Activated CD4-positive, alpha-beta T cell treated with anti-CD3 and anti-CD28 coated beads, Interleukin-2, amount 10 ng/mL, durations not matched to agents 24 days and 14 days (primary cell): ENCODE results near the gene TRIM17. TPM values are rescaled to one million over a fixed set of nuclear protein-coding genes. Genes with fewer than 3 reads are reported as not detected.
"Not testable (repeated sequence)": the region's sequence is repeated elsewhere in the genome, so short reads cannot be mapped to it uniquely, and the experiment has no call there.

Source experiments
- DNase-seq: peaks from one replicate; pipeline ENCODE4 v3.0.0; 2022
- H3K27ac Mint-ChIP-seq: one replicate; pipeline ENCODE4 v1.8.0; 2022; ENCODE audit warnings: mild to moderate bottlenecking, mixed read lengths
- H3K27me3 Mint-ChIP-seq: one replicate; pipeline ENCODE4 v1.8.0; 2022; ENCODE audit warnings: mixed read lengths
- H3K36me3 Mint-ChIP-seq: one replicate; pipeline ENCODE4 v1.8.0; 2022; ENCODE audit warnings: low read depth, mild to moderate bottlenecking, mixed read lengths
- H3K4me1 Mint-ChIP-seq: one replicate; pipeline ENCODE4 v1.8.0; 2021; ENCODE audit warnings: mixed read lengths
- H3K4me3 Mint-ChIP-seq: one replicate; pipeline ENCODE4 v1.8.0; 2022; ENCODE audit warnings: mild to moderate bottlenecking, moderate library complexity, mixed read lengths
- H3K9me3 Mint-ChIP-seq: one replicate; pipeline ENCODE4 v1.8.0; 2021; ENCODE audit warnings: mixed read lengths
- intact Hi-C: fragments of 100-400 bp; cut with micrococcal nuclease; formaldehyde crosslinking; loops from one replicate; pipeline ENCODE4 v1.15.1; 2023
- total RNA-seq: library from RNA; stranded (reverse); gene quantifications from 2 replicates; pipeline ENCODE4 v1.2.3, GENCODE V29; 2022

The TRIM17 gene
- total RNA-seq, 1 donor from 2014 or later, result 2.8 TPM

DNA sequence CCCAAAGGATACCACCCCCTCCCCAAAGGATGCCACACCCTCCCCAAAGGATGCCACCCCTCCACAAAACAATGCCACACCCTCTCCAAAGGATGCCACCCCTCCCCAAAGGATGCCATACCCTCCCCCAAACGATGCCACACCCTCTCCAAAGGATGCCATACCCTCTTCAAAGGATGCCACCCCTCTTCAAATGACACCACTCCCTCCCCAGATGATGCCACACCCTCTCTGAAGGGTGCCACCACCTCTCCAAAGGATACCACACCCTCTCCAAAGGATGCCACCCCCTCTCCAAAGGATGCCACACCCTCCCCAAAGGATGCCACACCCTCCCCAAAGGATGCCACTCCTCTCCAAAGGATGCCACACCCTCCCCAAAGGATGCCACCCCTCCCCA, 21.6 kb upstream of the TRIM17 start:
- peaks cover 5% of the 10 kb centered on the region for H3K4me1 Mint-ChIP-seq
- DNase-seq, result no peak
- no peak overlapping the region for H3K4me3 Mint-ChIP-seq
- no peaks in the 10 kb centered on the region for H3K36me3 Mint-ChIP-seq
- no peak overlapping the region for H3K27ac Mint-ChIP-seq
- H3K9me3 Mint-ChIP-seq, result no peaks in the 10 kb centered on the region
- intact Hi-C loops, result no loop called here
- peaks cover 36% of the 10 kb centered on the region for H3K27me3 Mint-ChIP-seq

DNA sequence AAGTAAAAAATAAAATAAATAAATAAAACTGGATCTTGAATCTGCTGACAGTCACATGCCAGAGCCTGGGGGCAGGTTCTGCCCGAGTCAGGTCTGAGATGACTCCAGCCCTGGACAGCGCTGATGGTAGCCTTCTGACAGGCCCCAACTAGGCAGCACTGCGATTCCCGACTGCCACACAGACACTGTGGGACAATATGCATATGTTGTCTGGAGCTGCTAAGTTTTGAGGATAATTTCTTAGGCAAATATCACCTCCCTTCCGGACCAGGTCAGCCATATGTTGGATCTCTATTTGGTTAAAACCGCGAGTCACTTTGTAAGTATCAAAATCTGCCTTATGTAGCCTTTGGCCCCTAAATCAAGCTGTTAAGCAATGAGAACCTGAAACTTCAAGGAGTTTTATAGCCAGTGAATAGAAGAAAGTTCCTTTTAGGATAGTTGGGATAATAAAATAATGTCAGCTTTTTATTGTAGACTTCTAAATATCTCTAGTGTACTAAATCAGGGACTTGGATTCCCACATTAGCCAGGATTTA, 20.8 kb upstream of the TRIM17 start:
- Mint-ChIP-seq H3K4me3 (no peak overlapping the region), H3K27ac (no peak overlapping the region), H3K36me3 (no peaks in the 10 kb centered on the region), H3K4me1 (peaks cover 5% of the 10 kb centered on the region), H3K27me3 (peaks cover 37% of the 10 kb centered on the region), H3K9me3 (no peaks in the 10 kb centered on the region)
- intact Hi-C loops, result no loop called here
- DNase-seq, result no peak

DNA sequence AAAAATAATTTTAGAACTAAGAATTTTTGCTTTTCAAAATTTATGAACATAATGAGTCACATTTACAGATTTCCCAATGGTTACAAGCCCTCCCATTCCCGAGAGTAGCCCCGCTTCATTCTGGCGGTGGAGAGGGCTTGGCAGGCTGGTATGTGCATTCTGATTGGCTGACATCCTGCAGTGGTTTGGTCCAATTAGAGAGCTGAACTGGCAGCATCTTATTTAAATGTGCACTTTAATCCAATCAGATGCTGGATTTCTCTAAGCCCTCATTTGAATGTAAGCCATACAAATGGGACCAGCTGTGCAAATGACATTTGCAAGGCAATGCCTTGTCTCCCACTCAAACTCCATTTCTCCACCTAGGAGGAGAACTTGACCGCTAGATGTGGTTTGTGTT, 18.0 kb upstream of the TRIM17 start:
- no peaks in the 10 kb centered on the region for H3K36me3 Mint-ChIP-seq
- peaks cover 25% of the 10 kb centered on the region for H3K27me3 Mint-ChIP-seq
- H3K4me3 Mint-ChIP-seq, result no peak overlapping the region
- H3K4me1 Mint-ChIP-seq, result peaks cover 5% of the 10 kb centered on the region
- no peak overlapping the region for H3K27ac Mint-ChIP-seq
- no peak for DNase-seq
- H3K9me3 Mint-ChIP-seq, result no peaks in the 10 kb centered on the region
- intact Hi-C loops, result no loop called here

DNA sequence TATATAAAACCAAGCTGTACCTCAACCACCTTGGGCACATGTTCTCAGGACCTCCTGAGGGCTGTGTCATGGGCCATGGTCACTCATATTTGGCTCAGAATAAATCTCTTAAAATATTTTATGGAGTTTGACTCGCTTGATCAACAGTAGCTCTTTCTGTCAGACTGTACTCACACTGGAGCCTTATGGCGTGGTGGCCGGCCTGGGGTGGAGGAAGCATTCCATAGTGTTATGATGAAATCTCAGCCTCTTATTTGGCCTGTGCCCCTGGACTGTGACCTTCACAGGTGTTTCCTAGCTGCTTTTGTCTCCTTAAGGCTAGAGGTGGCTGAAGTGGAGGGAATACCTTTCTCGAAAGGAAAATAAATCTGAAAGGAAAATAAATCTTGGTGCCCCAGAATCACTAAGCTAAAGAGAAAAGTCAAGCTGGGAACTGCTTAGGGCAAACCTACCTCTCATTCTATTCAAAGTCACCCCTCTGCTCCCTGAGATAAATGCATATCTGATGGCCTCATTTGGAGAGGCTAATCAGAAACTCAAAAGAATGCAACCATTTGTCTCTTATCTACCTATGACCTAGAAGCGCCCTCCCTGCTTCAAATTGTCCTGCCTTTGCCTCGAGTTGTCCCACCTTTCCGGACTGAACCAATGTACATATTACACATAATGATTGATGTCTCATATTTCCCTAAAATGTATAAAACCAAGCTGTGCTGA, 16.8 kb upstream of the TRIM17 start:
- H3K9me3 Mint-ChIP-seq, H3K36me3 Mint-ChIP-seq, H3K4me1 Mint-ChIP-seq, intact Hi-C loops, H3K4me3 Mint-ChIP-seq, H3K27ac Mint-ChIP-seq, DNase-seq: not testable (repeated sequence)
- peaks cover 20% of the 10 kb centered on the region for H3K27me3 Mint-ChIP-seq

DNA sequence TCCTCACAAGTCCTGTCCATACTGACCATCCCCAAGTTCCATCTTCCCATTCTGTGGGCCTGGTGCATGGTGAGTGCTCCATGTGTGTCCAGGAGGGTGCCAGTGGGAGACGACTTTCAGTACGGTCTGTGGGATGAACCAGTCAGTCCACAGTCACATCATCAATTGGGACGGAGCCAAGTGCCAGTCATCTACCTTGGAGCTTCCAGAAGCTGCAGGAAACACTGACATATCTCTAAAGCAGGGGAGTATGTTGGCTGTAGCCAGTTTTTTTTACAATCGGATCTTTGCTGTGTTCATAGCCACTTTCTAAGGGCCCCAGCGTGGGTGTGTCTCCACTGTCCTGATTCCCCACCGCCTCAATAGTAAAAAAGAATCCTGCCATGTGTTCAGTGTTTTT, 13.6 kb upstream of the TRIM17 start:
- no peaks in the 10 kb centered on the region for H3K4me1 Mint-ChIP-seq
- no peaks in the 10 kb centered on the region for H3K36me3 Mint-ChIP-seq
- no peaks in the 10 kb centered on the region for H3K9me3 Mint-ChIP-seq
- peaks cover 22% of the 10 kb centered on the region for H3K27me3 Mint-ChIP-seq
- intact Hi-C loops, result no loop called here
- DNase-seq, result no peak
- H3K4me3 Mint-ChIP-seq, result no peak overlapping the region
- H3K27ac Mint-ChIP-seq, result no peak overlapping the region

DNA sequence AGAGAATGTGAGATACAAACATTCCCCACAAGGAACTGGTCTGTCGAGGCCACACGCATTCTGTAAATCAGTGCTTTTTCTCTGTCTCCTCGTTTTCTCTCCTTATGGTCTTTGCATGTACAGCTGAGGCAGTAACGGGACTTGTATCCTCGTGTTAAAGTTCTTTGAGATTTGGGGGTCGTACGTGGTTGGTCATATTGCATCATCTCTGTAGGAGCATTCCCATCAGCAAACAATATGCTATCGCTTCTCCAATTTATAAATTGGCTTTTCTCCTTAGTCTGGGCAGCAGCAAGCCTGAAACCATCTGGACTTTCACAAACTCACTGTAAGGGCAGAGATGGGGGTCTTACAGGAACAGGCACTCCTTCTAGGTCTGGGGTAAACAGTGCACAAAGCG, 13.0 kb upstream of the TRIM17 start:
- H3K4me3 Mint-ChIP-seq, result no peak overlapping the region
- no peaks in the 10 kb centered on the region for H3K4me1 Mint-ChIP-seq
- no peaks in the 10 kb centered on the region for H3K36me3 Mint-ChIP-seq
- H3K27ac Mint-ChIP-seq, result no peak overlapping the region
- intact Hi-C loops, result no loop called here
- no peak for DNase-seq
- peaks cover 18% of the 10 kb centered on the region for H3K27me3 Mint-ChIP-seq
- H3K9me3 Mint-ChIP-seq, result no peaks in the 10 kb centered on the region

DNA sequence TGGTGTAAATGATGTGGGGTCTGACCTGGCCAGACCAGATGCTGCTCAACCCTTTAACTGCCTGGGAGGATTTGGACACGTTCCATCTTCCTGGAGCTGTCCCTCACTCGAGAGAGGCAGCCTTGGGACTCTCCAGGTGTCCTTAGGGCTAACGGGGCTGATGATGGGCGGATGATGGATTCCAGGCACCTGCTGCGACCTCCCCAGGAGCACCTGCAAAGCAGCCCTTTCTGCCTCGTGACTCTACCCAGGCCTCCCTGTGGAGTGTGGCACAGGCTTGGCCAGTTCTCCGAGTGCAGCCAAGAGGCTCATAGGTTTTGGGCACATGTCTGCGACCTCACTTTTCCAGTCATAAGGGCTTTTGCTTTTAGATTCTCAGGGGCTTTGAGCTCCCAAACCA, 12.3 kb upstream of the TRIM17 start:
- no peak for DNase-seq
- Mint-ChIP-seq H3K36me3 (no peaks in the 10 kb centered on the region), H3K9me3 (no peaks in the 10 kb centered on the region), H3K27me3 (peaks cover 17% of the 10 kb centered on the region), H3K27ac (no peak overlapping the region), H3K4me3 (no peak overlapping the region), H3K4me1 (no peaks in the 10 kb centered on the region)
- intact Hi-C loops, result no loop called here

DNA sequence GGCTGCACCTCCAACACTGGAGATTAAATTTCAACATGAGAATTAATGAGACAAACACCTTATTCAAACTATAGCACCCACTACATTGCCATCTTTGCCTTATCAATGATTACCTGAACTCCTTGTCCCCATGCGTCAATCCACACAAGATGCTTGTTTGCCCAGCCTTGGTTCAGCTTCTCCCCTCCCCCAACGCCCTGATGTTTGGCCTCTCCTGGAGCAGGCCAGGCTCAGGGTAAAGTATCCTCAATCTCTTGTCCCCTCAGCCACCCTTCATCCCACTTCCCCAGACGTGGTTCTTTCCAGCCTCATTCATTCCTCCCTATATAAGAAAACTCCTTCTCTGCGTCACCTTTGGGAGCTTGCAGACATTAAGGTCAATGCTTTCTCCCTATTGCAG, 11.8 kb upstream of the TRIM17 start:
- H3K9me3 Mint-ChIP-seq, result no peaks in the 10 kb centered on the region
- peaks cover 13% of the 10 kb centered on the region for H3K27me3 Mint-ChIP-seq
- no peak for DNase-seq
- intact Hi-C loops, result no loop called here
- H3K4me1 Mint-ChIP-seq, result no peaks in the 10 kb centered on the region
- H3K27ac Mint-ChIP-seq, result no peak overlapping the region
- H3K4me3 Mint-ChIP-seq, result no peak overlapping the region
- no peaks in the 10 kb centered on the region for H3K36me3 Mint-ChIP-seq

DNA sequence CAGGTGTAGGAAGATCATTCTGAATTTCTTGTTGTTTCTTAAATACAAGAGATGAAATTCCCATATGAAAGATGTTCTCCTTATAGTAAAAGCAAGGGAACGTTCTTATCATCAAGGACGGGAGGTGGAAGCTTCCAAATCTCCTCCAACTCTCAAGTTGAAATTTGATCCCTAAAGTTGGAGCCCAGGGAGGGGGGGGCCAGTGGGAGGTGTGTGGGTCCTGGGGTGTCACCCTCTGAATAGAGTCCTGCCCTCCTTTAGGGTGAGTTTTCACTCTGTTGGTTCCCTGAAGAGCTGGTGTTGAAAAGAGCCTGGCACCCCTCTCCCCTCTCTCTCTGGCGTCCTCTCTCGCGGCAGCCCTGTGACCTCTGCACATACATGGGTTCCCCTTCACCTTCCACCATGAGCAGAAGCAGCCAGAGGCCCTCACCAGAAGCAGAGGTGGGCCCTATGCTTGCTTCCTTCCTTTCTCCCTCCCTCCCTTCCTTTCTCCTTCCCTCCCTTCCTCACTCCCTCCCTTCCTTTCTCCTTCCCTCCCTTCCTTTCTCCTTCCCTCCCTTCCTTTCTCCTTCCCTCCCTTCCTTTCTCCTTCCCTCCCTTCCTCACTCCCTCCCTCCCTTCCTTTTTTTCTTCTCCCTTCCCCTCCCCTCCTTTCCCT, 10.0 kb upstream of the TRIM17 start:
- DNase-seq, result no peak
- Mint-ChIP-seq H3K36me3 (no peaks in the 10 kb centered on the region), H3K4me3 (no peak overlapping the region)

DNA sequence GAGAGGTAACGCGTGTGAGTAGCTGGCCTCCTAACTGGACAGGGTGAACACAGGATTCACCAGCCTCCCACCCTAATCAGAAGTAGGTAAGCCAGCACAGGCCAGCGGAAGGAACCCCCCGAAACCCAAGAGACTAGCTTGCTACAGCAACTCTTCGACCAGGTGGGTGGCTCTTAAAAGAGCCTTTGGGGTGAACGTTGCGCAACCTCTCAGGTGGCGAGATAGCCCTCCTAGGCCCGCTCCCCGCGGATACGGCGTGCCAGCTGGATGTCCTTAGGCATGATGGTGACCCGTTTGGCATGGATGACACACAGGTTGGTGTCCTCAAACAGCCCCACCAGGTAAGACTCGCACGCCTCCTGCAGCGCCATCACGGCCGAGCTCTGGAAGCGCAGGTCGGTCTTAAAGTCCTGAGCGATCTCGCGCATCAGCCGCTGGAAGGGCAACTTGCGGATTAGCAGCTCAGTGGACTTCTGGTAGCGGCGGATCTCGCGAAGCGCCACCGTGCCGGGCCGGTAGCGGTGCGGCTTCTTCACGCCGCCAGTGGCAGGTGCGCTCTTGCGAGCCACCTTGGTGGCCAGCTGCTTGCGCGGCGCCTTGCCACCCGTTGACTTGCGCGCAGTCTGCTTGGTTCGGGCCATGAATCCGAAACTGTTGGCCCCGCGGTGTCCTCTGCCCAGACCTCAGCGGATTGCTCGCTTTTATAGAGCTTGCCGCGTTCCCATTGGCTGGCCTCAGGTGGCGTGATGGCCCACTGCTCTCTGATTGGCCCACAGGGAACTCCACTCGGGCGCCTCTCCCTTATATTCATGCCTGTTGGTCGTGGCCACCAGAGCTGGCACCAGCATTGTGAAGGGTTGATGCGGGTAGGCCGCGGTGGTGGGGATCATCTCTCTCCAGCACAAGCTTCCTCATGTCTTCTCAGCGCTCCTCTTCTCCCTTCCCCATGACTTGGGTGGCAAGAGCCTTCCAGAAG, 8.3 kb upstream of the TRIM17 start:
- Mint-ChIP-seq H3K27ac (no peak overlapping the region), H3K36me3 (peaks cover 4% of the 10 kb centered on the region), H3K4me1 (no peaks in the 10 kb centered on the region), H3K4me3 (no peak overlapping the region), H3K27me3 (peaks cover 2% of the 10 kb centered on the region), H3K9me3 (no peaks in the 10 kb centered on the region)
- intact Hi-C loops, result no loop called here
- no peak for DNase-seq

More for the DNA sequence above, 10.0 kb upstream of the TRIM17 start:
- intact Hi-C loops, result no loop called here
- Mint-ChIP-seq H3K27ac (no peak overlapping the region), H3K4me1 (no peaks in the 10 kb centered on the region), H3K9me3 (no peaks in the 10 kb centered on the region), H3K27me3 (peaks cover 5% of the 10 kb centered on the region)

DNA sequence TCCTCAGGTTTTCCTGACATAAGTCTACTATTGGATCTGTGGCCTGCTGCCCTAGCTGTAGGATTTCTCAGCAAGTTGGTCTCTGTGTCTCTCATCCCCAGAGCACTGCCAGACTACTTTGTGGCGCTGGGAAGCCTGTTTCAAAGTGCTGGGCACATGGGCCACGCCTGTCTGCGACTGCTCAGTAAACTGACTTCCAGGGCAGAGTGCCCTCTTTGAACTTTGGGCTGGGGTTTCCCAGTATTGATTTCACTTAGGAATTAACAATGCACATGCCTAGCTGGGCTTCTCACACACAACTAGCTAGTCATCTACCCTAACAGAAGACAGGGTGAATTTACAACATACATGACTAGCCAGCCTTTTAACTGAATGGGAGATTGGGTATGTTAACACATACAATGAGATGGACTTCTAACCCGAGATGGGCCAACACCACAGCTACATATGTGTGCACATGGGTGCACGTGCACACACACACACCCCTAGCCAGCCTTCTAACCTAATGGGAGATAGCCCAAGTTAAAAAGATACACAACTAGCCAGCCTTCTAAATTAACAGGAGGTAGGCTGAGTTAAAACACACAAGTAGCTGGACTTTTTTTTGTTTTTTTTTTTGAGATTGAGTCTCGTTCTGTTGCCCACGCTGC, 6.9 kb upstream of the TRIM17 start:
- no peak overlapping the region for H3K27ac Mint-ChIP-seq
- no peaks in the 10 kb centered on the region for H3K4me1 Mint-ChIP-seq
- intact Hi-C loops, result no loop called here
- no peaks in the 10 kb centered on the region for H3K9me3 Mint-ChIP-seq
- DNase-seq, result no peak
- H3K27me3 Mint-ChIP-seq, result peaks cover 6% of the 10 kb centered on the region
- peaks cover 4% of the 10 kb centered on the region for H3K36me3 Mint-ChIP-seq
- H3K4me3 Mint-ChIP-seq, result no peak overlapping the region

DNA sequence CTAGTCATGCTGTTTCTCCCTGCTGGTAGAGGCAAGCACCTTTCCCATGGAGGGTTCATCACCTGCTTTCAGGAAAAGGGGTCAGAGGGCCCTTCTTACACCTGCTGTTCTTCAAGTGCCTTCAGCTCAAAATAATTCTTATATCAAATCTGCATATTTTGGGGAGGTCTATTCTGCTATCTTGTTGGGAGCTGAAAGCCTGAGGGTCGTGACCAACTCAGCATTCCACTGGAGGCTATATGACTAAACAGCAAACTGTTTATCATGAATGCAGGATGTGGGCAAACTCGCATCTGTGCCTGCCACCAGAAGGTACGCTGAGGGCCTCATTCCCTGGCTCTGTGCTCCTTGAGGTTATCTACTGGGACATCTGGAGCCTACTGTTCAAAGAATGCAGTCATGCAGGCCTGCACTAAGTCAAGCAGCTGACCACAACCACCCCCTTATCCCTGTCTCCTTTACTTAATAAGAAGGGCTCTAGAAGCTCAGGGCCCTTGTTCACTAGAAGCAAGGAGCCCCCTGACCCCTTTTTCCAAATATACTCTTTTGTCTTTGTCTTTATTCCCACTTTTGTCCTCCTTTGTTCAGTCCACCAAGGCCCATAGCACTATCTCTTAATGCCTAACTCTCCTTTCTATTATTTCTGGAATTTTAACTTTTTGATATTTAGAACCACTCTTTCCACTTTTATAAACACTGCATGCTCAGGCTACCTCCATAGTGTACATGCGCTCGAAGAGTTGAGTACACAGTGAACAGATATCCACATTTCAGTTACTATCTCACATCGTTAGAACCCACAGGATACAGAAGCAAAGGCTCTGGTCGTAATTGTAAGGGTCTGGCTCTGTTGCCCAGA, 4.5 kb upstream of the TRIM17 start:
- Mint-ChIP-seq H3K9me3 (no peaks in the 10 kb centered on the region), H3K4me1 (peaks cover 5% of the 10 kb centered on the region), H3K4me3 (no peak overlapping the region), H3K27me3 (peaks cover 14% of the 10 kb centered on the region), H3K27ac (no peak overlapping the region), H3K36me3 (peaks cover 4% of the 10 kb centered on the region)
- intact Hi-C loops, result no loop called here
- DNase-seq, result no peak
